ENCODE measurements around the gene YY2.

GRCh38 chrX:21816136-21816535, 39.7 kb upstream of the YY2 start:
- TF ChIP-seq CTCF (IDR thresholded peaks at IDR 0.05) (no peak), EP300 (IDR thresholded peaks at IDR 0.05) (no peak)

Measured in ovary (tissue), 3 donors.